ENCODE measurements around the gene TFAP2C.

The TFAP2C gene

DNA sequence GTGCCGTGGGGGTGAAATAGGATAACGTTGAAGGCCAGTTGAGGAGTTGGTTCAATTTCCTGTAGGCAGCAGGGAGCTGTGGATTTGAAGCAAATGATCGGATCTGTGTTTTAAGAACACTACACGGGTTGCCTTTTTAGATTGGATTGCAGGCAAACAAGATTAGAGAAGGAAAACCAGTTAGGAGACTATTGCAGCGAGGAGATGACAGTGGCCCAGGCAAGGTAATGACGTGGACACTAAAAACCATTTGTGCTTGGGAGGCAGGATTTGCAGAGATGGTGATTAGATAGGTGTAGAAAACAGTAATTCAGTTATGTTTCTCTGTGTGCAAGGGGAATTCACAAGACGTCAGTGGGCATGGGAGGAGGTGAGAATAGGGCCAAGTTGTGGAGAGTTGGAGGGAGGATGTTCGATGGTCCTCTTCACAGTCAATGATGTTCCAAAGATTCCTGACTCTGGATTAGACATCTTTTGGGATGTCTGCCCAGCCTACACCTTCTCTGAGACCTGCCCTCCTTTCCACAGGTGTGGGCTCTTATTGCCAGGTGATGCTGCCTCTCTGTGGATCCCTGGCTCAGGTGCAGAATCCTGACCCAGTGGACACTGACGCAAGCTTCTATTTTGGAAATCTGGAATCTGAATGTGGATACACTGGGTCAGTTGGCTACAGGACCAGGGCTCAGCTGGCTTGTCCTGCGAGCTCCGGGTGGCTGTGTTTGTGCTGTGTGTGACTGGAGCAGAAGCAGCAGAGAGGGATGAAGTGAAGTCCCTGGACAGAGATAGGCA, 54.2 kb downstream of the TFAP2C start:
- Histone ChIP-seq H3K4me2 (no peak overlapping the region), H3K4me1 (ENCODE audit: low read depth, poor library complexity, severe bottlenecking) (no peaks in the 10 kb centered on the region), H2AFZ (ENCODE audit: low read depth) (no peak overlapping the region), H3K36me3 (ENCODE audit: insufficient read depth) (no peaks in the 10 kb centered on the region), H3K79me2 (ENCODE audit: insufficient read depth, low read depth) (no peaks in the 10 kb centered on the region), H4K20me1 (ENCODE audit: insufficient read depth) (no peaks in the 10 kb centered on the region), H3K27me3 (ENCODE audit: insufficient read depth, low read depth) (no peaks in the 10 kb centered on the region), H3K9ac (no peak overlapping the region), H3K27ac (no peak overlapping the region), H3K4me3 (IDR thresholded peaks at IDR 0.05; ENCODE audit: insufficient read depth, low read depth, low read length) (no peak overlapping the region)
- no peak for TF ChIP-seq CTCF (conservative IDR thresholded peaks at IDR 0.05; ENCODE audit: low read depth, low read length)

DNA sequence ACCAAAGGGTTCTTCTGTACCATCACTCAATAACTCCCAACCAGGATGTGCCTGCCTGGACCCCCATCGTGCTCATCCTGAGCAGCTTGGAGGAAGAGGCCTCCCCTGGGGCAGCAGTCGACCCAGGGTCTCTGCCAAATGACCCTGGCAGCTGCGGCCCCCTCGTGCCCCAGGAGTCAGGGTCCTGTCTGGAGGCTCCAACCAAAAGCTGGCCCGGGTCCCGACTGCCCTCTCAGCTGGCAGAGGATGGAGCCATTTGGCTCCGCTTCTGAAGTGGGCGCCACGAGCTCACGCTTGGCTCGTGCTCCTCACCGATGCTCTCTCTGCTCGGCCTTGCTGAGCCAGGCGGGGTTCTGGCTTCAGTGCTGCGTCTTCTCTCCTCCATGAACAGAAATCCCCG, 56.8 kb downstream of the TFAP2C start:
- no peak overlapping the region for H3K9ac ChIP-seq
- H2AFZ ChIP-seq (ENCODE audit: low read depth), result no peak overlapping the region
- TF ChIP-seq CTCF (conservative IDR thresholded peaks at IDR 0.05; ENCODE audit: low read depth, low read length), result no peak
- no peak overlapping the region for H3K4me2 ChIP-seq
- H3K4me3 ChIP-seq (IDR thresholded peaks at IDR 0.05; ENCODE audit: insufficient read depth, low read depth, low read length), result no peak overlapping the region
- no peaks in the 10 kb centered on the region for H4K20me1 ChIP-seq (ENCODE audit: insufficient read depth)
- H3K4me1 ChIP-seq (ENCODE audit: low read depth, poor library complexity, severe bottlenecking), result no peaks in the 10 kb centered on the region
- H3K27ac ChIP-seq, result no peak overlapping the region
- H3K27me3 ChIP-seq (ENCODE audit: insufficient read depth, low read depth), result no peaks in the 10 kb centered on the region
- no peaks in the 10 kb centered on the region for H3K36me3 ChIP-seq (ENCODE audit: insufficient read depth)
- H3K79me2 ChIP-seq (ENCODE audit: insufficient read depth, low read depth), result no peaks in the 10 kb centered on the region

DNA sequence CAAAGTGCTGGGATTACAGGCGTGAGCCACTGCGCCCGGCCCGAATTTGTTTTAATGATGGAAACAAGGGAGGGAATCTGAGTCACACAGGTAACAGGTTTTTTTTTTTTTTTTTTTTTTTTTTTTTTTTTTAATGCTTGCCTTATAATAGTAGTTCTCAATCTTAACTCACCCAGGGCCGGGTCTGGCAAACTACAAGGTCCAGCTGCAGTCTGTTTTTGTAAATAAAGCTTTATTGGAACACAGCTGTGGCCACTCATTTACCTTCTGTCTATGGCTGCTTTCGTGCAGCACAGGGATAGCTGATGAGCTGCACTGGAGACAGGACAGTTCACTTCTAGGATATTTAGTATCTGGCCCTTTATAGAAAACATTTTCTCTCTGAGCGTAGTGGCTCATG, 58.0 kb downstream of the TFAP2C start:
- H3K79me2 ChIP-seq (ENCODE audit: insufficient read depth, low read depth), result no peaks in the 10 kb centered on the region
- no peaks in the 10 kb centered on the region for H3K27me3 ChIP-seq (ENCODE audit: insufficient read depth, low read depth)
- H3K4me2 ChIP-seq, result no peak overlapping the region
- no peak overlapping the region for H3K27ac ChIP-seq
- no peaks in the 10 kb centered on the region for H3K4me1 ChIP-seq (ENCODE audit: low read depth, poor library complexity, severe bottlenecking)
- no peaks in the 10 kb centered on the region for H4K20me1 ChIP-seq (ENCODE audit: insufficient read depth)
- H3K4me3 ChIP-seq (IDR thresholded peaks at IDR 0.05; ENCODE audit: insufficient read depth, low read depth, low read length), result no peak overlapping the region
- no peak for TF ChIP-seq CTCF (conservative IDR thresholded peaks at IDR 0.05; ENCODE audit: low read depth, low read length)
- no peak overlapping the region for H2AFZ ChIP-seq (ENCODE audit: low read depth)
- H3K9ac ChIP-seq, result no peak overlapping the region
- H3K36me3 ChIP-seq (ENCODE audit: insufficient read depth), result no peaks in the 10 kb centered on the region

- no peak overlapping the region for H3K27ac ChIP-seq
- no peak overlapping the region for H3K4me2 ChIP-seq
- no peaks in the 10 kb centered on the region for H3K4me1 ChIP-seq (ENCODE audit: low read depth, poor library complexity, severe bottlenecking)
- no peaks in the 10 kb centered on the region for H3K27me3 ChIP-seq (ENCODE audit: insufficient read depth, low read depth)
- no peaks in the 10 kb centered on the region for H3K79me2 ChIP-seq (ENCODE audit: insufficient read depth, low read depth)
- H3K9ac ChIP-seq, result no peak overlapping the region
- H4K20me1 ChIP-seq (ENCODE audit: insufficient read depth), result no peaks in the 10 kb centered on the region
- no peak for TF ChIP-seq CTCF (conservative IDR thresholded peaks at IDR 0.05; ENCODE audit: low read depth, low read length)
- H2AFZ ChIP-seq (ENCODE audit: low read depth), result no peak overlapping the region
- no peaks in the 10 kb centered on the region for H3K36me3 ChIP-seq (ENCODE audit: insufficient read depth)
- H3K4me3 ChIP-seq (IDR thresholded peaks at IDR 0.05; ENCODE audit: insufficient read depth, low read depth, low read length), result no peak overlapping the region
These were observed 59.0 kb downstream of the TFAP2C start for GRCh38 chr20:56688106-56688505.

Data from KMS-11 (cell line).